Measurements from ENCODE around the gene SLC35E1. TPM values are rescaled to one million over a fixed set of nuclear protein-coding genes. Genes with fewer than 3 reads are reported as not detected.

The SLC35E1 gene
- total RNA-seq, 4 donors from 2014 or later: 30.7 to 43.2 (median 39.2) TPM

GRCh38 chr19:16530540-16531379 is 41.5 kb downstream of the SLC35E1 start:
- DNase-seq (ENCODE audit: low spot score in 2 of 2): no peak
- H3K4me3 ChIP-seq (ENCODE audit: low read depth, poor library complexity, severe bottlenecking): no peak overlapping the region
- TF ChIP-seq CTCF (IDR thresholded peaks at IDR 0.05) (no peak), POLR2A (IDR thresholded peaks at IDR 0.05) (no peak)
- intact Hi-C loops (cut with DNase I; ENCODE audit: low total_unique reads): no loop called here
- 93 to 96% methylated on average over 41 to 43 of the region's 43 CpGs for WGBS, 2 donors

- WGBS, 2 donors: 91 to 93% methylated on average over 22 to 25 of the region's 25 CpGs
- intact Hi-C loops (cut with DNase I; ENCODE audit: low total_unique reads): no loop called here
- DNase-seq (ENCODE audit: low spot score in 2 of 2): no peak
- TF ChIP-seq POLR2A (IDR thresholded peaks at IDR 0.05) (no peak), CTCF (IDR thresholded peaks at IDR 0.05) (no peak)
- H3K4me3 ChIP-seq (ENCODE audit: low read depth, poor library complexity, severe bottlenecking): no peak overlapping the region
Measured at GRCh38 chr19:16529466-16530144, 42.6 kb downstream of the SLC35E1 start.

- DNase-seq (ENCODE audit: low spot score in 2 of 2): no peak
- no peak overlapping the region for H3K4me3 ChIP-seq (ENCODE audit: low read depth, poor library complexity, severe bottlenecking)
- intact Hi-C loops (cut with DNase I; ENCODE audit: low total_unique reads): no loop called here
- no peak for TF ChIP-seq CTCF (IDR thresholded peaks at IDR 0.05)
- TF ChIP-seq POLR2A (IDR thresholded peaks at IDR 0.05): no peak
- 84 to 94% methylated on average over 9 to 12 of the region's 12 CpGs for WGBS, 2 donors
Measured at GRCh38 chr19:16527971-16528521, 44.2 kb downstream of the SLC35E1 start.

- 75 to 77% methylated on average over 14 of the region's 14 CpGs for WGBS, 2 donors
- DNase-seq (ENCODE audit: low spot score in 2 of 2): no peak
- intact Hi-C loops (cut with DNase I; ENCODE audit: low total_unique reads): no loop called here
- TF ChIP-seq POLR2A (IDR thresholded peaks at IDR 0.05): no peak
- TF ChIP-seq CTCF (IDR thresholded peaks at IDR 0.05): no peak
- H3K4me3 ChIP-seq (ENCODE audit: low read depth, poor library complexity, severe bottlenecking): no peak overlapping the region
Measured at GRCh38 chr19:16527334-16527935, 44.8 kb downstream of the SLC35E1 start.

- no peak overlapping the region for H3K4me3 ChIP-seq (ENCODE audit: low read depth, poor library complexity, severe bottlenecking)
- DNase-seq (ENCODE audit: low spot score in 2 of 2): no peak
- no peak for TF ChIP-seq POLR2A (IDR thresholded peaks at IDR 0.05)
- TF ChIP-seq CTCF (IDR thresholded peaks at IDR 0.05): no peak
- intact Hi-C loops (cut with DNase I; ENCODE audit: low total_unique reads): no loop called here
- 96 to 97% methylated on average over 26 to 29 of the region's 29 CpGs for WGBS, 2 donors
Measured at GRCh38 chr19:16525751-16526481, 46.3 kb downstream of the SLC35E1 start.
